PC-9 (cell line): ENCODE results near the gene DECR2. TPM values are rescaled to one million over a fixed set of nuclear protein-coding genes. Genes with fewer than 3 reads are reported as not detected.

Experiments
- BruUV-seq: library from RNA; stranded (reverse); fragments of 400-500 nt; replicated peaks from 2 replicates; lab custom pipeline; 2021; lab: Mats Ljungman, UMichigan
- CTCF ChIA-PET: fragments of 300-600 bp; sonication (Branson Sonifier 250); formaldehyde crosslinking; loops from one replicate; lab custom pipeline; 2022; ENCODE audit warnings: antibody characterized with exemption; lab: Charles Lee
- POLR2A ChIA-PET: fragments of 300-600 bp; sonication (Branson Sonifier 250); formaldehyde crosslinking; loops from one replicate; lab custom pipeline; 2022; ENCODE audit warnings: antibody characterized with exemption; ENCODE audit not compliant: unreplicated experiment; lab: Charles Lee
- DNase-seq, 2 experiments: peaks; one replicate each; pipeline versions ENCODE4 v3.0.0 to v3.0.0-alpha.2; 2015 to 2022; ENCODE audit warnings: mixed read lengths in 1 of 2
- H2AFZ ChIP-seq: fragments of 200-600 bp; sonication (generic); 2 replicates; pipeline ENCODE4 v1.8.1; 2017; ENCODE audit warnings: antibody characterized with exemption
- H3F3A ChIP-seq: fragments of 200-600 bp; sonication (generic); 2 replicates; pipeline ENCODE4 v1.8.1; 2017; ENCODE audit warnings: antibody characterized with exemption, mild to moderate bottlenecking, low read depth; ENCODE audit not compliant: insufficient read depth
- H3K27ac ChIP-seq: fragments of 200-600 bp; sonication (generic); 2 replicates; pipeline ENCODE4 v1.6.1; 2016; ENCODE audit warnings: mixed run types
- H3K27me3 ChIP-seq: fragments of 200-600 bp; sonication (generic); 2 replicates; pipeline ENCODE4 v1.6.1; 2016; ENCODE audit warnings: low read depth, mixed run types; ENCODE audit not compliant: insufficient read depth
- H3K36me3 ChIP-seq: fragments of 200-600 bp; sonication (generic); 2 replicates; pipeline ENCODE4 v1.6.1; 2016; ENCODE audit warnings: low read depth, mixed run types
- H3K4me1 ChIP-seq: fragments of 200-600 bp; sonication (generic); replicated peaks from 2 replicates; pipeline ENCODE4 v1.6.1; 2016; ENCODE audit warnings: mixed run types; ENCODE audit not compliant: insufficient read depth
- H3K4me2 ChIP-seq: fragments of 200-600 bp; sonication (generic); 2 replicates; pipeline ENCODE4 v1.6.1; 2017; ENCODE audit warnings: mixed run types
- H3K4me3 ChIP-seq: fragments of 200-600 bp; sonication (generic); 2 replicates; pipeline ENCODE4 v1.6.1; 2016; ENCODE audit warnings: mixed run types
- H3K79me2 ChIP-seq: fragments of 200-600 bp; sonication (generic); 2 replicates; pipeline ENCODE4 v1.6.1; 2017; ENCODE audit warnings: low read depth, mixed run types
- H3K9me2 ChIP-seq: fragments of 200-600 bp; sonication (generic); 2 replicates; pipeline ENCODE4 v1.8.1; 2017; ENCODE audit warnings: mild to moderate bottlenecking; ENCODE audit not compliant: insufficient read depth
- H3K9me3 ChIP-seq: fragments of 200-600 bp; sonication (generic); 2 replicates; pipeline ENCODE4 v1.8.1; 2016; ENCODE audit warnings: low read depth; ENCODE audit not compliant: insufficient read depth
- H4K20me1 ChIP-seq: fragments of 200-600 bp; sonication (generic); 2 replicates; pipeline ENCODE4 v1.8.1; 2017; ENCODE audit not compliant: insufficient read depth
- EZH2 ChIP-seq: fragments of 200-600 bp; sonication (generic); IDR thresholded peaks from 2 replicates; pipeline ENCODE4 v1.8.0; 2017; ENCODE audit warnings: antibody characterized with exemption, low read depth
- intact Hi-C: fragments of 100-400 bp; cut with micrococcal nuclease; formaldehyde crosslinking; loops from one replicate; pipeline ENCODE4 v1.10.0; 2022; ENCODE audit not compliant: unreplicated experiment
- total RNA-seq: library from RNA; stranded (reverse); gene quantifications from 2 replicates; pipeline ENCODE4 v1.2.3, GENCODE V29; 2021
- TF ChIP-seq, protein P1 (sequence below): fragments of 200-600 bp; sonication (generic); conservative IDR thresholded peaks from 2 replicates; pipeline ENCODE4 v1.6.1; 2017; ENCODE audit warnings: mixed run types, antibody characterized with exemption, mild to moderate bottlenecking, moderate library complexity

DECR2 gene
- total RNA-seq, 1 experiment from 2014 or later, result 65.4 TPM

DNA sequence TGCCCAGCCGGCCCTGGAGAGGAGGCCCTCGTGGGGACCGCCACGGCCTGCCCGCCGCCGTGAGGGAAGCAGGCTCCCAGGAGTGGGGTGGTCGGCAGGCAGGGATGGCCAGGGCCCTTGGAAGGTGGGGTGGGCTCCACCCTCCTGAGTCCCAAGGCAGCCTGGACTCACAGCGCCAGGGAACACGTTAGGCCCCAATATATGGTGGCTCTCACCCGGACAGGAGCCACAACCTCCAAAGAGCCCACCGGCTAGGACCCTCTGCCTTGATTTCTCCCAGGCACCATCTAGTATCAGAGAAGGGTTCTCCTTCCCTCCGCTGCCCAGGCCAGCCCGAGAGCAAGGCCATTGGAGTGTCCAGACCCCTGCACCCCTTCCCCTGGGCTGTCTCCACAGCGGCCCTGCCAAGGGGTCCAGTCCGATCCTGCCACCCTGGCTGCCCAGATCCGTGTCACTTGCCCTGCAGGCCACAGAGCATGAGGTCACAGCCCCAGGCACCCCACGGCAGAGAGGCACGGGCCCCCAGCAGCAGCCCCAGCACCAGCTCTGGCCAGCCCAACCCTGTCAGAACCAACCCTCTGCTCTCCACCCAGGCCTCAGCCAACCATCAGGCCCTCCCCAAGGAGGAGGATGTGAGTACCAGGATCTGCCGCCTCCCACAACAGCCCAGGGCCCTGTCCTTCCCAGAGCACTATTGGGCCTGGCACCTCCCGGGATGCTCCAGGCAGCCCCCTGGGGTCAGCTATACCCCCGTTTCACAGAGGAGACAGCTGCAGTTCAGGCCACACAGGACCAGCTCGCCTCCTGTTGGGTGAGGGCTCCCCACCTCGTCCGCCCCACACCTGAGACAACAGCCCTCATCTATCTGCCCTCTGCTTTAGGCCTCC, 48.0 kb upstream of the DECR2 start:
- intact Hi-C loops, result loop anchor here (2.0 kb wide), 1 partner anchor 119 kb away; the partner anchor contains the start of gene FAM234A
- Histone ChIP-seq H4K20me1 (peaks cover 3% of the 10 kb centered on the region; the same call in 1 of the 2 replicates), H3K4me2 (peak overlapping the region; percentile 91), H3K27me3 (no peaks in the 10 kb centered on the region), H3F3A (peaks cover 5% of the 10 kb centered on the region; the same call in 1 of the 2 replicates), H3K79me2 (peaks cover 30% of the 10 kb centered on the region), H3K4me1 (0 out of 2 replicates have a peak, but pooled peaks cover 5% of the 10 kb centered on the region), H3K9me2 (no peaks in the 10 kb centered on the region), H3K9me3 (no peaks in the 10 kb centered on the region), H3K4me3 (peak overlapping the region; percentile 56; the same call in 1 of the 2 replicates), H3K36me3 (no peaks in the 10 kb centered on the region), H3K27ac (no peak overlapping the region), H2AFZ (peak overlapping the region; percentile 82; the same call in 1 of the 2 replicates)
- TF ChIP-seq, protein P1, sequence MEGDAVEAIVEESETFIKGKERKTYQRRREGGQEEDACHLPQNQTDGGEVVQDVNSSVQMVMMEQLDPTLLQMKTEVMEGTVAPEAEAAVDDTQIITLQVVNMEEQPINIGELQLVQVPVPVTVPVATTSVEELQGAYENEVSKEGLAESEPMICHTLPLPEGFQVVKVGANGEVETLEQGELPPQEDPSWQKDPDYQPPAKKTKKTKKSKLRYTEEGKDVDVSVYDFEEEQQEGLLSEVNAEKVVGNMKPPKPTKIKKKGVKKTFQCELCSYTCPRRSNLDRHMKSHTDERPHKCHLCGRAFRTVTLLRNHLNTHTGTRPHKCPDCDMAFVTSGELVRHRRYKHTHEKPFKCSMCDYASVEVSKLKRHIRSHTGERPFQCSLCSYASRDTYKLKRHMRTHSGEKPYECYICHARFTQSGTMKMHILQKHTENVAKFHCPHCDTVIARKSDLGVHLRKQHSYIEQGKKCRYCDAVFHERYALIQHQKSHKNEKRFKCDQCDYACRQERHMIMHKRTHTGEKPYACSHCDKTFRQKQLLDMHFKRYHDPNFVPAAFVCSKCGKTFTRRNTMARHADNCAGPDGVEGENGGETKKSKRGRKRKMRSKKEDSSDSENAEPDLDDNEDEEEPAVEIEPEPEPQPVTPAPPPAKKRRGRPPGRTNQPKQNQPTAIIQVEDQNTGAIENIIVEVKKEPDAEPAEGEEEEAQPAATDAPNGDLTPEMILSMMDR, result no peak
- no peak for TF ChIP-seq EZH2
- DNase-seq, result no peak
- CTCF ChIA-PET, result interaction anchor here (0.5 to 1.0 kb wide), 14 partner anchors 13 to 538 kb away, joined by 3 to 24 read pairs (median 4); no protein-coding TSS in a partner anchor
- TSS peak; percentile 80 for BruUV-seq
- POLR2A ChIA-PET, result interaction anchor here (0.5 to 1.3 kb wide), 19 partner anchors 17 to 1325 kb away, joined by 3 to 30 read pairs (median 5); partner anchors contain the start of genes LUC7L and NPRL3

DNA sequence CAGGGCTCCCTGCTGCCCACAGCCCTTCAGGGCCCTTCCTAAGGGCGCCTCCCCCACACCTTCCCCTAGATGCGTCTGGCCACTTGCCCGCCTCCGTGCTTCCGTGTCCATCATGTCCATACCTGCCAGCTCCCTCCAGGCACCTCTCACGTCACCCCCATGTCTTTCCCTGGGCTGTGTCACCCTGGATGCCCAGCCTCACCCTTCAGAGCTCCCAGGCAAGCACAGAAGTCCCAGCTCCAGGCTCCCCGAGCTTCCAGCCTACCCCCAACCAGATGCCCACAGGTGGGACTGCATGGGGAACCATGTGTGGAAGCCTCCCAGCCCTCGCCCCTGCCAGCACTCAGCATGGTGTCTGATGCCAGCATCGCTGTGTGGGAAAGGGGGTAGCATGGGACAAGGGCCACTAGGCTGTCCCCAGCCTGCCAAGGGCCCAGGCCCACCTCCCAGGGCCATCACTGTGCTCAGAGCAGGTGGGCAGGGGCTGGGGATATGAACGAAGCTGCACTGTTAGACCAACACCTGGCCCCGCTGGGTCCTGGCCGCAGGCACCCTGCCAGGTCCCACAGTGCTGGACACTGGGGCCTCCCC, 47.3 kb upstream of the DECR2 start:
- no peak overlapping the region for H2AFZ ChIP-seq
- BruUV-seq, result no TSS peak
- H3K4me3 ChIP-seq, result no peak overlapping the region
- H3K9me2 ChIP-seq, result no peaks in the 10 kb centered on the region
- intact Hi-C loops, result no loop called here
- no peak for TF ChIP-seq EZH2
- TF ChIP-seq, protein P1, result no peak
- H3F3A ChIP-seq, result peaks cover 5% of the 10 kb centered on the region; the same call in 1 of the 2 replicates
- no peak overlapping the region for H3K4me2 ChIP-seq
- no peak for DNase-seq
- H3K27me3 ChIP-seq, result no peaks in the 10 kb centered on the region
- H3K36me3 ChIP-seq, result no peaks in the 10 kb centered on the region
- H3K79me2 ChIP-seq, result peaks cover 25% of the 10 kb centered on the region
- H3K27ac ChIP-seq, result no peak overlapping the region
- no peaks in the 10 kb centered on the region for H3K9me3 ChIP-seq
- H3K4me1 ChIP-seq, result 0 out of 2 replicates have a peak, but pooled peaks cover 5% of the 10 kb centered on the region
- ChIA-PET POLR2A (no interaction called here), CTCF (no interaction called here)
- H4K20me1 ChIP-seq, result no peaks in the 10 kb centered on the region; the same call in 1 of the 2 replicates

DNA sequence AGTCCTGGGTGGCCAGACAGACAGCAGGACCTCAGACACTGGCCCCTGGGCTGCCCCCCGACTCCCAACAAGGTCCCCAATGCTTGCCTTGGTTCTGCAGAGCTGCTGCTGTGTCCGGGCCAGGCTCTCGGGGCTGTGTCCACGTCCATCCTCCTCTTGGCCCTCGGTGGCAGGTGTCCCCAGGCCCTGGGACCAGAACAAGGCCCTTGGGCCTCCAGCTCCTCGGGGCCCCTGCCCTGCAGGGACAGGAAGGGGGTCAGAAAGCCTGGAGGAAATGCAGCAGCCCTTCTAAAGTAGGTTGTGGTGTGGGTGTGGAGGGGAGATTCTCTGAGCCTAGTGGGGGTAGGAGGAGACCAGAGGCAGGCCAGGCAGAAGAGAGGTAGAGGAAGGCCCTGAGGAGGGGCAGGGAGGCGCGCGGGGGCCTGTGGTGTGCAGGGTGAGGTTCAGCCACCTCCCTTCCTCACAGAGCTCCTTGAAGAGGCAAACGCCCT, 46.7 kb upstream of the DECR2 start:
- DNase-seq, result no peak
- no peak overlapping the region for H3K27ac ChIP-seq
- H3K79me2 ChIP-seq, result peaks cover 19% of the 10 kb centered on the region
- TF ChIP-seq, protein P1, result no peak
- TF ChIP-seq EZH2, result no peak
- H3K4me2 ChIP-seq, result no peak overlapping the region
- no peaks in the 10 kb centered on the region for H3K9me2 ChIP-seq
- H3K9me3 ChIP-seq, result no peaks in the 10 kb centered on the region
- no peaks in the 10 kb centered on the region for H4K20me1 ChIP-seq
- no peak overlapping the region for H2AFZ ChIP-seq
- intact Hi-C loops, result no loop called here
- peaks cover 5% of the 10 kb centered on the region; the same call in 1 of the 2 replicates for H3F3A ChIP-seq
- CTCF ChIA-PET, result interaction anchor here (0.7 kb wide), 1 partner anchor 147 kb away, joined by 4 read pairs; no protein-coding TSS in a partner anchor
- no peaks in the 10 kb centered on the region for H3K36me3 ChIP-seq
- no peaks in the 10 kb centered on the region for H3K27me3 ChIP-seq
- no TSS peak for BruUV-seq
- no peak overlapping the region for H3K4me3 ChIP-seq
- 0 out of 2 replicates have a peak, but pooled peaks cover 5% of the 10 kb centered on the region for H3K4me1 ChIP-seq
- POLR2A ChIA-PET, result no interaction called here
